Femur (tissue), 1 donor: Measurements from ENCODE around the gene KLHL21.

Experiments used
- DNase-seq: peaks from one replicate; pipeline ENCODE4 v3.0.0-alpha.2; 2017

Gene KLHL21

GRCh38 chr1:6599141-6599975 is 3.3 kb downstream of the KLHL21 start:
- peak; percentile 31 for DNase-seq

- peak; percentile 11 for DNase-seq
Measured at GRCh38 chr1:6597777-6598131, 4.9 kb downstream of the KLHL21 start.

- DNase-seq: peak; percentile 17
Measured at GRCh38 chr1:6596886-6597776, 5.5 kb downstream of the KLHL21 start.

- peak; percentile 23 for DNase-seq
Measured at GRCh38 chr1:6596351-6596750, 6.3 kb downstream of the KLHL21 start.

- no peak for DNase-seq
Measured at GRCh38 chr1:6594977-6595740, 7.5 kb downstream of the KLHL21 start.

- DNase-seq: no peak
Measured at GRCh38 chr1:6593810-6594209, 8.9 kb downstream of the KLHL21 start.

- peak; percentile 13 for DNase-seq
Measured at GRCh38 chr1:6592865-6593593, 9.6 kb downstream of the KLHL21 start.

GRCh38 chr1:6592441-6592840 is 10.2 kb downstream of the KLHL21 start:
- peak; percentile 29 for DNase-seq

- no peak for DNase-seq
Measured at GRCh38 chr1:6591644-6592043, 11.0 kb downstream of the KLHL21 start.

GRCh38 chr1:6591222-6591621 is 11.4 kb downstream of the KLHL21 start:
- peak; percentile 18 for DNase-seq

- DNase-seq: no peak
Measured at GRCh38 chr1:6590046-6590445, 12.6 kb downstream of the KLHL21 start.

- DNase-seq: no peak
Measured at GRCh38 chr1:6588893-6589520, 13.7 kb downstream of the KLHL21 start.

- no peak for DNase-seq
Measured at GRCh38 chr1:6588128-6588892, 14.4 kb downstream of the KLHL21 start.

GRCh38 chr1:6587261-6588005 is 15.2 kb downstream of the KLHL21 start:
- peak; percentile 69 for DNase-seq

GRCh38 chr1:6586404-6586816 is 16.3 kb downstream of the KLHL21 start:
- DNase-seq: no peak

- DNase-seq: no peak
Measured at GRCh38 chr1:6585841-6586240, 16.8 kb downstream of the KLHL21 start.

- DNase-seq: no peak
Measured at GRCh38 chr1:6585081-6585722, 17.5 kb downstream of the KLHL21 start.

GRCh38 chr1:6584126-6585080 is 18.3 kb downstream of the KLHL21 start:
- no peak for DNase-seq

GRCh38 chr1:6582370-6582769 is 20.3 kb downstream of the KLHL21 start:
- no peak for DNase-seq
